ENCODE results near the gene SERPINA4. TPM values are rescaled to one million over a fixed set of nuclear protein-coding genes. Genes with fewer than 3 reads are reported as not detected.

The SERPINA4 gene
- total RNA-seq, 6 experiments from 2014 or later: not detected

DNA sequence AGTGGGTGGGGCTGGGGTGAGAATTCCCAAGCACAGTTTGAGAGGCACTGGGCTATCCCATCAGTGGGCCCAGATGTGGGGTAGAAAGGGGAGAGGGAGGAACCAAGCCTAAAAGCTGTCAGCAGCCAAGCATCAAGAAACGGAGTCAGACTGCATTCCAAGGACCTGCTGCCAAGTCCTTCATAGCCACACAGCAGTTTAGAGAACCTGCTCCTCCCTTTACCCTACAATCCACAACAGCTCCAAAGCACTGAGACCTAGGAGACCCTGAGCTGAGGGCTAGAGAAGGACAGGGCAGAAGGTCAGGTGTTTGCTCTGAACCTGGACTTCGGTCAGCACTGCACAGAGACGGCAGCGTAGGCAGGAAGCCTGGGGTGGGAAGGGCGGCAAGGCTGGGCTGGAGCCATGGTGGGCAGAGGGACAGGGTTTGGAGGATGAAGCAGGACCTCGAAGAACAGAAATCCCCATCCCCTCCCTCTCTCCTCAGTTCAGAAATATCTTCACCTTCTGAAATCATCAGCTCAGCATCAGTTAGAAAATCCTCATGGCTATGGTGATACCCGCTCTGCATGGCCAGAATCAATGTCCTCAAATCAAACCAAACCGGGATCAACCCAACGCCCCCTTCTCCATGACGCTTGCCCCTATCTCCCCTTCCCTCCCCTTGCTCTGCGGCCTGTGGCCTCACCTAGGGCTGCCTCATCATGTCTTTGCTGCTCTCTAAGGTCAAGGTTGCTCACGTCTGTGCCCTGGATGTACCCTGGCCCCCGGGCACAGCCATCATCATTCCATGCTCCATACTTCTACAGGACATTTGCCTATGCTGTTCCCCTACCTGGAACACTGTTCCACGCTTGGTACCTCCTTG is 12.9 kb upstream of the SERPINA4 start:
- TF ChIP-seq, protein P1, sequence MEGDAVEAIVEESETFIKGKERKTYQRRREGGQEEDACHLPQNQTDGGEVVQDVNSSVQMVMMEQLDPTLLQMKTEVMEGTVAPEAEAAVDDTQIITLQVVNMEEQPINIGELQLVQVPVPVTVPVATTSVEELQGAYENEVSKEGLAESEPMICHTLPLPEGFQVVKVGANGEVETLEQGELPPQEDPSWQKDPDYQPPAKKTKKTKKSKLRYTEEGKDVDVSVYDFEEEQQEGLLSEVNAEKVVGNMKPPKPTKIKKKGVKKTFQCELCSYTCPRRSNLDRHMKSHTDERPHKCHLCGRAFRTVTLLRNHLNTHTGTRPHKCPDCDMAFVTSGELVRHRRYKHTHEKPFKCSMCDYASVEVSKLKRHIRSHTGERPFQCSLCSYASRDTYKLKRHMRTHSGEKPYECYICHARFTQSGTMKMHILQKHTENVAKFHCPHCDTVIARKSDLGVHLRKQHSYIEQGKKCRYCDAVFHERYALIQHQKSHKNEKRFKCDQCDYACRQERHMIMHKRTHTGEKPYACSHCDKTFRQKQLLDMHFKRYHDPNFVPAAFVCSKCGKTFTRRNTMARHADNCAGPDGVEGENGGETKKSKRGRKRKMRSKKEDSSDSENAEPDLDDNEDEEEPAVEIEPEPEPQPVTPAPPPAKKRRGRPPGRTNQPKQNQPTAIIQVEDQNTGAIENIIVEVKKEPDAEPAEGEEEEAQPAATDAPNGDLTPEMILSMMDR (IDR thresholded peaks at IDR 0.05): no peak
- Mint-ChIP-seq H3K27ac (no peak overlapping the region), H3K9me3 (peaks cover 46% of the 10 kb centered on the region), H3K27me3 (ENCODE audit: insufficient read depth) (peaks cover 2% of the 10 kb centered on the region; the same call in 1 of the 2 replicates), H3K36me3 (ENCODE audit: low read depth) (no peaks in the 10 kb centered on the region; the same call in 1 of the 2 replicates), H3K4me1 (ENCODE audit: low read depth) (no peaks in the 10 kb centered on the region), H3K4me3 (no peak overlapping the region)
- no peak for DNase-seq

DNA sequence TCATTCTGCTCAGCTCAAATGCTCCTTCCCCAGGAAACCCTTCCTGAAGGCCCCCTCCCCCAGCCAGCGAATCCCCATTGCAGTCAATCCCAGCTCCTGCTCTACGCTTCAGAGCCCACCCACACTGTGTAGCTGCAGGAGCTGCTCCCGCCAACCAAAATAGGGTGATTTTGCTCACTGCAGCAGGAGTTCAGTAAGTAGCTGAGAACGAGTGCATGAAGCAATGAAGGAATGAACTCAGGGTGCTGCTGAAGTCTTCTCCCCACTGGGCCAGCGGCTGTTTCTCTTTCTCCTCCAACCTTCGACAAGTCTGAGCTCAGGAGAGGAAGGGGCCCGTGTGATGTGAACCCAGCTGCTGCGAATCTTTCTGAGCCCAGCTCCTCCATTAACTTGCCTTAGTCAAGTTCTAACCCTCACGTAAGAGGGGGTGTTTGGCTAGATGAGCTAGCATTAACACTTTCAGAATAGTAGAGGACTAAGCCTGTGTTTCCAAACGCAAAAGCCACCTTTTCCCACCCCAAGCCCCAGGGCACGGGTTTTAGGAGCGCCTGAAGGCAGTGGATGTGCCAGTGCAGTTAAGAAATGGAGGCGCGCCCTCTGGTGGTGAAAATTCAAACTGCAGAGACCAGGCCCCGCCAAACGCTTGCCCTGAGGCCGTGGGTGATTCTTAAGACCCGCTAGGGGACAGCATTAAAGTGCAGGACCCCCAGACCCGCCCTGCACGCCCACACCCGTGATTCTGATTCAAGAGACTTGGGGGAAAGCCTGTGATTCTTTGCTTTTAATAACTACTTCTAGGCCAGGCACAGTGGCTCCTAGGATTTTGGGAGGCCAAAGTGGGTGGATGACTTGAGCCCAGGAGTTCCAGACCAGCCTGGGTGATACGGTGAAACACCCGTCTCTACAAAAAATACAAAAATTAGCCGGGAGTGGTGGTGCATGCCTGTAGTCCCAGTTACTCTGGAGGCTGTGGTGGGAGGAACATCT is 11.9 kb upstream of the SERPINA4 start:
- Mint-ChIP-seq H3K4me1 (ENCODE audit: low read depth) (no peaks in the 10 kb centered on the region), H3K36me3 (ENCODE audit: low read depth) (no peaks in the 10 kb centered on the region; the same call in 1 of the 2 replicates), H3K27ac (no peak overlapping the region), H3K4me3 (no peak overlapping the region), H3K9me3 (peaks cover 38% of the 10 kb centered on the region), H3K27me3 (ENCODE audit: insufficient read depth) (peaks cover 1% of the 10 kb centered on the region; the same call in 1 of the 2 replicates)
- no peak for DNase-seq
- TF ChIP-seq, protein P1 (IDR thresholded peaks at IDR 0.05): peak; percentile 89

DNA sequence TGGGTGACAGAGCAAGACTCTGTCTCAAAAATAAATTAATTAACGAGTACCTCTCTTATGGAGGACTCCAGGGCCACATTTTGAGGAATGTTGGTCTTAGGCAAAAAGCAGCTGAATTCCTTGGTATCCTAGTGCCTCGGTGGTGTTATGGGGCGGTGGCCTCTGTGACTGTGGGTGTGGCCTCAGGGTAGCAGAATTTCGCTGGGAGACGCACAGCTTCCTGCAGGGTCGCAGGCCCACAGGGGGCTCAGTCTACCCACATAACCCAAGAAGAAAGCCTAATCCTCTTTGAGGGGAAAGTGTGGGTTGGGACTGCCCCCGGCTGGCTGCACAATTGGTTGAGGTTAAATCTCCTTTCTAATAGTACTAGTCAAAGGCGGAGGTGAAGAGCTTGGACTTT is 11.2 kb upstream of the SERPINA4 start:
- H3K27ac Mint-ChIP-seq: no peak overlapping the region
- peaks cover 39% of the 10 kb centered on the region for H3K9me3 Mint-ChIP-seq
- no peak for DNase-seq
- peaks cover 1% of the 10 kb centered on the region; the same call in 1 of the 2 replicates for H3K27me3 Mint-ChIP-seq (ENCODE audit: insufficient read depth)
- no peak overlapping the region for H3K4me3 Mint-ChIP-seq
- H3K4me1 Mint-ChIP-seq (ENCODE audit: low read depth): no peaks in the 10 kb centered on the region
- H3K36me3 Mint-ChIP-seq (ENCODE audit: low read depth): no peaks in the 10 kb centered on the region; the same call in 1 of the 2 replicates
- TF ChIP-seq, protein P1 (IDR thresholded peaks at IDR 0.05): no peak

DNA sequence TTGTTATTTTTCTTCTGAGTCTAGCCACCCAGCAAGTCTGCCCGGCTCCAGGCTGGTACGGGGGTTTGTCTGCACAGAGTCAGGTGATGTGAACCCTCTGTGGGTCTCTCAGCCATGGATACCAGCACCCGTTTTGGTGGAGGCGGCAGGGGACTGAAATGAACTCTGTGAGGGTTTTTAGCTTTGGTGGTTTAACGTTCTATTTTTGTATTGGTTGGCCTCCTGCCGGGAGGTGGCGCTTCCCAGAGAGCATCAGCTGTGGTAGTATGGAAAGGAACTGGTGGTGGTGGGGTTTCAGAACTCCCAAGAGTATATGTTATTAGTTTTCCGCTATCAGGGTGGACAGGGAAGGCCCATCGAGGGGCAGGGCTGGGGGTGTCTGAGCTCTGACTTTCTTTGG is 5.3 kb upstream of the SERPINA4 start:
- H3K27me3 Mint-ChIP-seq (ENCODE audit: insufficient read depth): no peaks in the 10 kb centered on the region; the same call in 1 of the 2 replicates
- DNase-seq: no peak
- no peaks in the 10 kb centered on the region for H3K36me3 Mint-ChIP-seq (ENCODE audit: low read depth)
- TF ChIP-seq, protein P1 (IDR thresholded peaks at IDR 0.05): no peak
- no peak overlapping the region for H3K27ac Mint-ChIP-seq
- H3K4me3 Mint-ChIP-seq: no peak overlapping the region
- H3K9me3 Mint-ChIP-seq: peaks cover 50% of the 10 kb centered on the region
- H3K4me1 Mint-ChIP-seq (ENCODE audit: low read depth): no peaks in the 10 kb centered on the region

DNA sequence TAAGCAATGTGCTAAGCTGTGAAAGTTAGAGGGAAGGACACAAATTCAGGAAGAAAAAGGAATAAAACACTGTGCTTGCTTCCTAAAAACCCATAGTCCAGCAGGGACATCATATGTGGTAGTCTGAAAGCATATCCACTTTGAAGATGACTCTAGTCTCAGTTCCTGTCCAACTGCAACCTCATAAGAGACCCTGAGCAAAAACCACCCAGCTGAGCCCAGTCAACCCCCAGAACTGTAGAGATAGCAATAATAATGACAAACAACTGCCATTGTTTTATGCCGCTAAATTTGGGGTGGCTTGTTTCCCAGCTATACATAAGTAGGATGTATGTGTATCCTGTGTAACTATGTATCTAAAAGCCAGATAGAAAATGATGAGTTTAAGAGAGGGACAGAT is 3.9 kb upstream of the SERPINA4 start:
- H3K36me3 Mint-ChIP-seq (ENCODE audit: low read depth): no peaks in the 10 kb centered on the region
- DNase-seq: no peak
- H3K4me3 Mint-ChIP-seq: no peak overlapping the region
- H3K27ac Mint-ChIP-seq: no peak overlapping the region
- no peaks in the 10 kb centered on the region; the same call in none of the 2 replicates for H3K27me3 Mint-ChIP-seq (ENCODE audit: insufficient read depth)
- peaks cover 63% of the 10 kb centered on the region for H3K9me3 Mint-ChIP-seq
- TF ChIP-seq, protein P1 (IDR thresholded peaks at IDR 0.05): no peak
- no peaks in the 10 kb centered on the region for H3K4me1 Mint-ChIP-seq (ENCODE audit: low read depth)

Measured in HFFc6 (cell line).